8988T (cell line): Measurements from ENCODE around the gene RXRA.

Experiments
- DNase-seq: peaks from one replicate; pipeline ENCODE4 v3.0.0; 2011

RXRA gene

DNA sequence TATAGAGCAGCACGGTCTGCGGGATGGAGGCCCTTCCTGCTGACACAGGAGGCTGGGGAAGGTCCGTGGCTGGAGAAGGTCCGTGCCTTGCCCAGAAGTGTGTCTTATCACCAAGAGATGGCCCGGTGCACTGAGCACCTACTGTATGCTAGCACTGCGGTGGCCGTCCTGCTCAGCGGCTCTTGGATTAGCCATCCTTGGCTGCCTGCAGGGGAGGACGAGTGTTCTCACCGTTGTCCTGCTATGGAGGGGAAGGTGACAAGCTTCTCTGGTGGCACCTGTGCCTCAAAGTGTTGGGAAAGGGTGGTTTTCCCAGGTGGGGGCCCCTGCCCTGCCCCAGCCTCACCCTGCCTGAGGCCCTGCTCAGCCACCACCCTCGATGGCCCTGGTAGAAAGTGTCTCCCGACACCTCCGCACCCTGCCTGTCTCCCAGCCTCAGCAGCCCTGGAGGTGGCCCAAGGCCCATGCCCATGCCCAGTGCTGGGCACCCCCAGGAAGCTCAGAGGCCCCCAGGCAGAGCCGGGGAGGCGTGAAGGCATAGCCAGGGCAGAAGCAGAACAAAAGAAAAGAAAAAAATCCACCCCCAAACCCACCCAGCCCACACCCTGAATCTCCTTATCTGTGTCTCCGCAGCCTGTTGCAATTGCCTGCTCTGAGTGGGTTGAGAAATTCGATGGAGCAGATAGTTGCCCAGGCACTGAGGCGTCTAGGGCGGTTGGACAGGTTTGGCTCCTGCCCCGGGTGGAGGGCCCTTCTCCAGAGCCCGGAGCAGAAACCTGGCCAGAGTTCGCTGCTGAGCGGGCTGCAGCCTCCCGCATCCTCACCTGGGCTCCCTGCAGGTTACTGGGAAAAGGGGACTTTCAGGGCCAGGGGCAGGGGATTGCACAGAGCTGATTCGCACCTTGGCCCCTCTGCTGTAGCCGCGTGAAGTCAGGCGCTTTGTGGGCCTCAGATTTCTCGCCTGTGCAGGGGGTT, 30.5 kb downstream of the RXRA start:
- DNase-seq, result no peak

GRCh38 chr9:134357631-134358025, 31.4 kb downstream of the RXRA start:
- no peak for DNase-seq

DNA sequence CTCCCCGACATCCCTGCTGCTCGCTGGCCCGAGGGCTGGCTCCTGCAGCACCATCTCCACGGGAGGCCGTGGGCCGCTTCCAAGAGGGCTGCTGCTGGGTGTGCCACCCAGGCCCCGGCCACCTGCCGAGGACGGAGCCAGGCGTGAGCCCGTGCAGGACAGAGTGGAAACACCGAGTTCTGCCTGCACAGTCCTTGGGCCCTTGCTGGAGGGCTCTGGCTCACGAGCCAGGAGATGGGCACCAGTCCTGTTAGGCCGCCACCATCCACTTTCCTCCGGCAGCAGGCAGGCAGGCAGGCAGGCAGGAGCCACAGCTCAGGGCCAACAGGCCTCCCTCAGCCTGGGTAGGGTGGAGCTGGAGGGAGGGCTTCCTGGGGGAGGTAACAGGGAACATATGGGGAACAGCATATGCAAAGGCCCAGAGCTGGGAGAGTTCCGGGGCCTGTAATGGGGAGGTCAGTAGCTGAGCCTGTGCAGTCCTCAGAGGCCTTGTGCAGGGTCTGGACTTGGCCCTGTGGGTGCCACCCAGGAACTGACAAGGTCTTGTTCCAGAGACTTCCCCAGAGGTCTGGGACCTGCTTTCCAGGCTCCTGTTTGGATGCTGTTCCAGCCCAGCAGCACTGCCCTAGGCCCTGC, 31.9 kb downstream of the RXRA start:
- no peak for DNase-seq

DNA sequence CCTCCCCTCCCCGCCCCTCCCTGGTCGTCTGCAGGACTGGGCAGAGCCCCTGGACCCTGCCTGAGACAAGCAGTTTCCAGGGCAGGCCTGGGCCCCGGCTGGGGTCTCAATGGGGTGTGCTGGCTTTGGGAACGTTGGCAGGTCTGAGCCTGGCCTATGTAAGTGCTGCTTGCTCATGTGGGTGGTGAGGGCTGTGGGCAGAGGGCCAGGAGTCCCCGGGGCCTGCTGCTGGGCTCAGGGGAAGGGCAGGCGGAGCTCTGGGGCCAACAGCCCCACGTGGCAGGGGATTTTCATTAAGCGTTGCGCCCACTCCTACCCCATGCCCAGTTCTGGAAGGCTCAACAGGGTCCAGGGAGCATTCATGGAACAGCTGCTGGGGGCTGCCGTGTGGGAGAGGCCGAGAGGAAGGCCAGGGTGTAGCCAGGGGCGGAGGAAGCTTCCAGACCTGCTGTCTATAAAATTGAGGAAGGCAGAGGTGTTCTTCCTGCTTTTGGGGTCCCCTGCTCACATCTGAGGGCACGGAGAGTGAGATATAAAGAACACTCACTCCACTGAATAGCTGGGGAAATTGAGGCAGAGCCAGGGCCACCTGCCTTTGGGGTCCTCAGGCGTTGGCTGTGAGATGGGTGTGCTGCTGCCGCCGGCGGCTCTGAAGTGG, 32.5 kb downstream of the RXRA start:
- DNase-seq, result no peak

- no peak for DNase-seq
Measured at GRCh38 chr9:134359493-134360179, 33.4 kb downstream of the RXRA start.

- no peak for DNase-seq
Measured at GRCh38 chr9:134360180-134360759, 34.0 kb downstream of the RXRA start.

GRCh38 chr9:134360897-134361296, 34.6 kb downstream of the RXRA start:
- DNase-seq, result no peak

DNA sequence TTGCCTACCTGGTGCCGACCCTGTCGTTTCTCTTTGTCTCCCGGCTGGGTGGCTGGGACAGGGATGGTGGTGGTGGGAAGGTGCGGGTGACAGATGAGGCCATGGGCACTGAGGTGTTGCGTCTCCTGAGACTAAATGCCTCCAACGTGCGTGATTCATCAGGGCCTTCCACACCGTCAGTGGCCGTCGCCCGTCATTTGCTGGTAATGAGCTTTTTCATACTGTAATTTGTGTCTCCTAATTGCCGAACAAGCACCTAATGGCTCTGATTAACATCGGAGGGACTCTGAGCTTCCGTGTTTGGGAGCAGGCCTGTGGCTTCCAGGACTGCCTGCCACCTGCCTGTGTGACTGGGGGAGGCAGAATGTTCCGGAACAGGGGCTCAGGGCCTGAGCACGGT, 35.2 kb downstream of the RXRA start:
- DNase-seq, result no peak

DNA sequence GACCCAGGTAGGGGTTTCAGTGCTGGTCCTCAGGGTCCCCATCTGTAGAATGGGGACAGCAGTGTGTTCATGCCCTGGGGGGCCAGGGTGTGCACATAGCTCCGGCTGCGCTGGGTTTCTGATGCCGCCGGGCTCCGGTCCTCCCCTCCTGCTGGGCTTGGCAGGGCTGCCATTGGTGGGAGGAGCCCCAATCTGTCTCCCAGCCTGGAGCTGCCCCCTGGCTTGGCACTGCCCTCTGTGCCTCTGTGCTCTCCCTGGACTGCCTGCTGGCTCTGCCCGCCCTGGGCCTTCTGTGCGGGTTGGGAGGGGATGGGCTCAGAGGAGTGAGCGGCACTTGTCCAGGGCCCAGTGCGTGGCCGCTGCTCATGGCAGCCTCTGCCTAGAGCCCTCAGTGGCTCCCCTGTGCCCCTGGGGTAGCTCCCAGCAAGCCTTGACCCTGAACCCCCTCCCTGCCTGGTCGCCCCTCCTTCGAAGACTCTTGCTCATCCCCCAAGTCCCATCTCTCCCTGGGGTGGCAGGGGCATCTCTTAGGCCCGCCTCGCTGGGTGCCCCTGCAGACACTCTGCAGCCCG, 35.7 kb downstream of the RXRA start:
- no peak for DNase-seq

GRCh38 chr9:134363450-134363849, 37.2 kb downstream of the RXRA start:
- DNase-seq, result no peak

DNA sequence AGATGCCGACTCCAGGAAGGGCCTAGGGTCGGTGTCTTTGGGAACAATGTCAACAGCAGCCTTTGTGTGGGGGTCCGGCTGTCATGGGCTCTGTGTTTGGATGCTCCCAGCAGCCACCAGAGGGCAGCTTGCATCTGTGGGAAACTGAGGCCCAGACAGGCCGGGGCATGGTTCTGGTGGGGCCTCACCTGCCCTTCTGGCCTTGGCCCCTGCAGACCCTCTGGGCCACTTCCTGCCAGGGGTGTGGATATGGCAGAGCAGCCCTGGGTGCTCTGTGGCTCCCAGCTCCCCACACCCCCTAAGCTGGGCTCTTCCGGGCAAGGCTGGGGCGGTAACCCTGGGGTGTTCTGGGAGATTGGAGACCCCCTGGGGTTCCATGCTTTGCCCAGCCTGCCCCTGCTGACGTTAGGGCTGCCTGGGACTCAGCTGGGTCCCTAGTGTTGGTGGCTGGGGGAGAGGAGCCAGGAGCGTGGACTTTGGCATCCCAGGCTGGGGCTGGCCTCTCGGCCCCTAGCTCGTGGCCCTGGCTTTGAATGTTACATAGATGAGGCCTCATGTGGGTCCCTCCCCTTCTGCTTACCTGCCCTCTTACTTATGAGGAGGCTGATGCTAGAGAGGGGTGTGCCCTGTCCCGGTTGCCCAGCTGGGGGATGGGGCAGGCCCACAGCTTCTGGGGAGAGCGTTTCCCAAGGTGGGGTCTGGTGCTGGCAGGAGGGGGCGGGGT, 38.3 kb downstream of the RXRA start:
- DNase-seq, result no peak

DNA sequence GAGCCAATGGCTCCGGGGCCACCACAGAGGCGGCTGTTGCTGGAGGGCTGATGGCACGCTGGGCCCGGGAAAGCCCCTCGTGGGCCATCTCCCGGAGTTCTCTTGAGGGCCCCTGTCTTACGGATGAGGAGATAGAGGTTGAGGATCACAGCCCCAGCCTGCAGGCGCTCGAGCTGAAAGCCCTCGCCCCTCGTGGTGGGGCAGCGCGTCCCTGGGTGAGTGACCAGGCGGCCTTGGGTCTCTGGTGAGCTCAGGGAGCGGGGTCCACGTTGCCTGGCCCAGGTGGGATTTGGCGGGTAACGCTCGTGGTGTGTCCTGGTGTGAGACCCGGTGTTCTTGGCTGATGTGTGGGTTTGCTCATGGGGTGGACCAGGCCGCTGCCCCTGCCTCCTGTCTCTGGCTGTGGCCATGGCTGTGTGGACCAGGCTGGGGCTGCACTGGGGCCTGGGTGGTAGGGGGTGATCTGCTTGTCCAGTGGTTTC, 38.9 kb downstream of the RXRA start:
- DNase-seq, result no peak

DNA sequence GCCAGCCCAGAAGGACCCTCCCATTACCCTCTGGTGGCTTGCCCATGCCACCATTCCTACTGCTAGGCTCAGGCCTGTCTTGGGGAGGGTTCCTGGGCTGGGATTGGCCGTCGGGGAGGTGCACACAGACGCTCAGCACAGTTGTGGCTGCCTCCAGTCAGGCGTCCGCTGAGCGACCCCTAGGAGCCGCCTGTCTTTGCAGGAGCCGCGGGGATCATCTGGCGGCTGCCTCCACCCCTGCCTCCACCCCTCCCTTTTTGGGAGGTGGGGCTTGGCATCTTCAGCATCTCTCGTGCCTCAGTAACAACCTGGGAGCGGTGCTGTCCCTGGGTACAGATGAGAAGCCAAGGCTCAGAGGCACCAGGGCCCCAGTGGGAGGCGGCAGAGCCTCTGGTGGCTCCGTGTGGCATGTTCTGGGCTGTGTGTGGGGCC, 39.6 kb downstream of the RXRA start:
- DNase-seq, result no peak

DNA sequence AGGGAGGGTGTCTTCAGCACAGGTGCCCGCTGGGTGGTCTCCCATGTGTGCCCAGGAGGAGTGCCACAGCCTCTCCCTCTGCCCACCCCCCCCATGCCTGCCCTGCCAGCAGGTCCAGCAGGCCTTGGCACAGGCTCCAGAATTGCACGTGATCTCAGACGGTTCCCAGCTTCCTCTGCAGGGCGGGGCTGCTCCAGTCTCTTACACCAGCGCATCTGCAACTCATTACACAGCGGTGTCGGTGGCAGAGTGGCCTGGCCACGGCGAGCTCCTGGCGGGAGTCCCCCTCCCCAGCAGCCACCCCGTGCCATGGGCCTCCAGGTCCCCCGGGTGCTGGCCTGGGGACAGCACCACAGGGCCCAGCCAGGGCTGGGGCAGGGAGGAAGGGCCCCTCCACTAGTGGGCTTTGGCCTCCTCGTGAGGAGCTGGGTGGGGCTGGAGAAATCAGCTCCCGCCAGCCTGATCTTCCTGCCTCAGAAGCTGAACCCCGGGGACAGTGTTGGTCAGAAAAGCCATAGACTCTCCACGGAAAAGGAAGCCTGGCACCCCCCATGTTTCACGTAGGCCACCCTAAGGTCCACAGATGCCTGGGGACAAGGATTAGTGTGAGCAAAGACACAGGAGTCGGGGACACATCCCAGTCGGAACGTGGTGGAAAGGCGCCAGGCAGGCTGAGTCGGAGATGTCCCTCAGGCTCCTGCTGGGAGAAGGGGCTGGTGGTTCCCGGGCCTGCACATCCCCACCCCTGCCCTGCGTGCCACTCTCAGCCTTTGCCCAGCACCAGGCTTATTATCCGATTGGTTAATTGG, 40.2 kb downstream of the RXRA start:
- DNase-seq, result peak; percentile 79

DNA sequence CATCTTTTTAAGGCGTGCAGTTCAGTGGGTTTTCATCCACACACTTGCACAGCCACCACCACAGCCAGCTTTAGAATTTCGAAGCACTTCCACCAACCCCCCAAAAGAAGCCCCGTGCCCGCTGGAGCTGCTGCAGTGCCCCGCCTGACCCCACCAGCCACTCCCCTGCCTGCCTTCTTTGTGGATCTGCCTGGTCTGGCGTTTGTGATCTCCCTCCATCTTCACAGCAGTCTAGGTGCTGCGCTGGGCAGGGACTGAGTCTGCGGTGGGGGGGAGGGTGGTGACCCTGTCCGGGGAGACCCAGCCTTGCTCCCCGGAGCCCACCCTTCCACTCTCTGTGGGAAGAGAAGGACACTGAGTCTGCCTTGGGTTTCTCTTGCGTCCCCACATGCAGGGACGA, 40.8 kb downstream of the RXRA start:
- DNase-seq, result no peak

- DNase-seq, result no peak
Measured at GRCh38 chr9:134367791-134368490, 41.7 kb downstream of the RXRA start.

DNA sequence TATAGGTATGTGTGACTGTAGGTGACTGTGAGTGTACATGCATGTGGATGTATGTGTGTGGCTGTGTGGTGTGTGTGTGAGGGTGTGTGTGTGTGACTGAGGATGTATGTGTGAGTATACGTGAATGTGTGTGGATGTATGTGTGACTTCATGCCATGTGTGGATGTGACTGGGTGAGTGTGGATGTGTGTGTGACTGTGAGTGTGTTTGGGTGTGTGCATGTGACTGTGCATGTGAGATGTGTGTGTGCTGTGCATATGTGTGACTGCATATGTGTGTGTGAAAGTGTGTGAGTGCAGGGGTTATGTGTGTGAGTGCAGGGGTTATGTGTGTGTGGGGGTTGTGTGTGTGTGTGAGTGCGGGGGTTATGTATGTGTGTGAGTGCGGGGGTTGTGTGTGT, 42.3 kb downstream of the RXRA start:
- no peak for DNase-seq

GRCh38 chr9:134369416-134370212, 43.4 kb downstream of the RXRA start:
- no peak for DNase-seq

DNA sequence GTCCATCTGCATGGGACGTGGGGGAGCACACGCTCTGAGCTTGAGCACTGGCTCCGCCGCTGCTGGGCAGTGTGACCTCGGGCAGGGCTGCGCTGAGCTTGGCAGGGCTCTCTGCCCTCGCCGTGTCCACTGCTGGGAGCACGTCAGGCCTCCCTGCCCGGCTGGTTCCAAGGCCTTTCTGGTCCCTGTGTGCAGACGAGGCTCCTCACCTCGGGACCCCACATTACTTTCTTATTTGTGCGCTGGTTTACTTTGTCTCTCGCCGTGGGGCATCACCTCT, 43.9 kb downstream of the RXRA start:
- DNase-seq, result no peak
